HG02678 (cell line): ENCODE data around the gene C2CD5.

Experiments used
- ATAC-seq: cut with Tn5 transposase; IDR thresholded peaks from one replicate; pipeline ENCODE4 v1.9.1; 2021; ENCODE audit warnings: mild to moderate bottlenecking, moderate library complexity; ENCODE audit not compliant: unreplicated experiment

The C2CD5 gene

DNA sequence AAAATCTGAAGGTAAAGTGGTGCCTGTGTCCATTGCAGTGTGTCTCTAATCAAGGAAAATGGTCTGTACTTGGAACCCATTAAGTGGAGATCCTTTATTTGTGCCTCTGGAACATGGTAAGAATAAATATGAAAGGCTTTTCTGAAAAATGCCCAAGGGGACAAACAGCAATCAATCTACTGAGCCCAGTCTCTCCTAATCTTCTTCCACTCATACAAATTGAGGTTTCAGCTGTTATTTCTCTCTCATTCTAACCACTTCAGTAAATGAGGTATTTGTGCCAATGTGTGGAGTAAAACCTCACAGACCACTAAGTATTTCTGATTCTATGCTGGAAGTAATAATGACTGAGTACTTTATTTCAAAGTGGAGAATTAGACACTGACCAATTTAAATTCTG lies 127.5 kb downstream of the C2CD5 start:
- ATAC-seq = no peak

DNA sequence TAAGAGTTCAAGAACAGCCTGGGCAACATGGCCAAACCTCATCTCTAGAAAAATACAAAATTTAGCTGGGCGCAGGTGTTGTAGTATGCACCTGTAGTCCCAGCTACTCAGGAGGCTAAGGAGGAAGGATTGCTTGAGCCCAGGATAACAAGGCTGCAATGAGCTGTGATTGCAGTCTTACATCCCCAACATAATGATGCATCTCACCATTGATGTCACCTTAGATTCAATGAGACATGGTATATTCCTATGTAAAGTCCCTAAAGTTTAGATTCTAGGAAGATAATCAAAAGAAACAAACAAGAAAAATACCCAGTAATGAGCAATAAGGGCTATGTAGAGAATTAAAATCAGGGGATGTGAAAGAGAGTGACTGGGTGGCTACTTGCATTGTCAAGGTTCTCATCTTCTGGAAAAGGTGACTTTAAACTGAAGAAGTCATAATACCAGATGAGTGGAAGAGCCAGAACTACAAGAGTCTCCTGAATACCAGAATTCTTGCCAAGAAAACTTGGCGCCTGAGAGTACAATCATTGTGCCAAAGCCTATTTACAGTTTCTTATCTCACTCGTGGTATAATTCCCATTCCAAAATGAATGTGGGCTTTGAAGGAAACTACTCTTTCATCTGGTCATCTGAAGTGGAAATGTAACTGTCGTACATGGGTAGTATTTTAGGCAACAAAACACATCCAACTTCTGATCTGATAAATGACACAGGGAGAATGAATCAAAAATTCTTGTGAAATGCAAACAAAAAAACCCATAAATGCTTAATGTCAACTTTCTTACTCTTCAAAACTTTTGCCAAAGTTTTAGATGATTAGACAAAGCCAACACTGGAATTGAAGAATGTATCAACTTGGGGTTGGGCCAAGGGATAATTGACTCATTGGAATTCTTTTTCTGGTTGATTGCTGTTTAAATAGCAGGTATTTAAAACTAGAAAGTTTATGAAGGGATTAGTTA lies 128.7 kb downstream of the C2CD5 start:
- no peak for ATAC-seq

GRCh38 chr12:22414742-22415141 lies 129.6 kb downstream of the C2CD5 start:
- no peak for ATAC-seq

GRCh38 chr12:22413592-22413991 lies 130.8 kb downstream of the C2CD5 start:
- ATAC-seq = no peak

DNA sequence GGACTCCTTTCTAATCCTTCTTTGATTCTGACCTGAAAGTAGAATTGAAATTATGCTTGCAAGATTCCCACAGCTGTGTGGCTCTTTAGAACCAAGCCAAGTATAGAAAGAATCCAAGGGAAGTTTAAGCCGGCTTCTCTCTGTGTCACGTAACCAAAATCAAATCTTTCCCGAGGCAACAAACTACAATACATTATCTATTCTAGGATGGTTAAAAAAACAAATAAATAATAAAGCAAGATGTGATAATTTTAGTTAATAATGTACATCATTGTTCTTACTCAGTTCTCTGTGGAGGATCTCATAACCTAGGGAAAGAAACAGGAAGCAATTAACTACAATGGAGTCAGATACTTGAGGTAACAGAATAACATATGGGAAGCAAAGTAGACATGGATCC lies 131.8 kb downstream of the C2CD5 start:
- no peak for ATAC-seq

DNA sequence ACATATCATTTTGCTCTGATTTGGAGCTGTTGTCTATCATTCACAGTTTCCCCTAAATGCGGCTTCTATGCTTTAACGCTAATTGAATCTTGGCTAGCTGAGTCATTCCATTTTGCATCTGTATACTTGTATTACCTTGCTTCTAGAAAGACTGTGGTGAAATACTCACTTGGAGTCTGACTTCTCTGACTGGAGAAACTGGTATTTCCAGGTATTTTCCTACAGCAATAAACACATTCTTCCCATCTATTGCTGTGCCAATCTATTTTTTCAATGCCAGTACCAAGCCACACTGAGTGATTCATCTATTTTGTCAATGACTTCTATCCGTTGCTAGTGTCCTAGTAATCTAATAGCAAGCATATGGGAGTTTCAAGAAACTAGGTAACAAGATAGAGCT lies 133.9 kb downstream of the C2CD5 start:
- ATAC-seq = no peak

GRCh38 chr12:22409377-22410164 lies 134.8 kb downstream of the C2CD5 start:
- peak; percentile 83 for ATAC-seq

DNA sequence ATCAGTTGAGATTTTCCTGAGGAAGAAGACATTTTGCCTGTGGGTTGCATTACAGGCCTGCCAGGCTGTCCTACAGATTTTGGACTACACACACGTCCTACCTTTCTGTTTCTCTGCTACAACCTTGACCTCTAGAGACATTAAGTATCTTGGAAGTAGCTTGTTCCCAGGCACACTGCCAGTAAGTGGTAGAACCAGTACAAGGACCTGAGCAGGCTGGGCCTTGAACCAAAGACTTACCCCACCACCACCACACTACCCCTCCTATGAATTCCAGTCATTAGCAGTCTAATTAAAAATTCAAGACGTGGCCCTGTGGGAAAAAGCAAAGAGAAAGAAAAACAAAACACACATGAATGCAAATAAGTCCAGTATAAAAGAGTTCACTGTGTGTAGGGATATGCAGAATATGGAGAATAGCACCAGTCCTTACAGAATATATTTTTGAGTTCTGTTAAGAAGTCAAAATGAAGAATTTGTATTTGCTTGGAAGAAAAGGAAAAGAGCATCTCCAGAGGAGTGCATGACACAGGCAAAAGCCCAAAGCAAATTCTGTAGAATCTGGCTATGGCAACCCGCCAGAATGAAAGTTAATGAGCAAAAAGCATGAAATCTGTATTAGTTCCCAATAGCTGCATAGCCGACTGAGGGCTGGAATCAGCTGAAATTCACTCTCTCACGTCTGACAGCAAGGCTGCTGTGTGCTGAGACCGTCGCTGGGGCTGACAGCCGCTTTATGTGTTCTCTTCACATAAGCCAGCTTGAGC lies 135.5 kb downstream of the C2CD5 start:
- ATAC-seq = no peak

DNA sequence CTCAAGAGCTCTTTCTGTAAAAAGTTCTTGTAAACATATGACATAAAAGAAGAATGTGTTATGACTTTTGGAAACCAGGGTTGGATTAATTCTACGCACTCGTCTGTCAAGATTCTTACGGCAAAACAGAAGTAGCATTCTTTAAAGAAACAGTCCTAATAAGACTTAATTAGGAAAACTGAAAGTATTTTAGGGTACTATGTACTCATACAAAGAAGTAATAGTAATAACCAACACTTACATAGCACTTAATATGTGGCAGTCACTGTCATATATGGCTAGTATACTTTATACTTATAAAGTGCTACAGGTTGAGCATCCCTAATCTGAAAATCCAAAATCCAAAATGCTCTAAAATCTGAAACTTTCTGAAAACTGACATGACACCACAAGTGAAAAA lies 136.9 kb downstream of the C2CD5 start:
- no peak for ATAC-seq

- peak; percentile 47 for ATAC-seq
Observed at GRCh38 chr12:22406627-22407026, 137.7 kb downstream of the C2CD5 start.

DNA sequence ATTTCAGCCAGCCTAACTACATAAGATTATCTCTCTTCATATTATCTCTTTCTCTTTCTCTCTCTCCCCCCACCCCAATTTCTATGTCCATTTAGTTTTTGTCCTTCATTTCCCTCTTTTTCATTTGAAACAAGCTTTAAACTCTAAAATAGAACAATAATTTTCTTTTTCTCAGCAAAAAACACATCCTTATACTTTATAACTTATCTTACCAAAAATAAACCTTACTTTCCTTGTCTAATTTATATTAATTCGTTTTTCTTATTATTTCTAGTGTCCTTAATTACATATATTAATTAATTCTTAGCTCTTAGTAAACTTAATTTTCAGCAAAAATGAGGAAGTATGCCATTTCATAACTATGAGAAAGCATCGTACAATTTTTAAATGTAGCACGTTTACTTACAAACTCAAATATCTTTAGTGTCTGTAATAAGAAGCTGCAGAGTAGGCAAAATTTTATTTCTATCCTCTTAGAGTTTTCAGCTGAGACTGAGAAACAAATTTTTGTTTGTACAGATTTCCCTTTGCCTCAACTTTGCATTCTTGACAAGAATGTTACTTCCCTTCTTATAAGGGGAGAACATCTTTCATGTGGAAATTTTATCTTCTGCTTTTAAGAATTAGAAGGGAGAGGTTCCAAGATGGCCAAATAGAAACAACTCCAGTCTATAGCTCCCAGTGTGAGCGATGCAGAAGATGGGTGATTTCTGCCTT lies 144.7 kb downstream of the C2CD5 start:
- ATAC-seq = no peak
